NCI-H460 (cell line): ENCODE data around the gene OR9G1. TPM values are rescaled to one million over a fixed set of nuclear protein-coding genes. Genes with fewer than 3 reads are reported as not detected.

Source experiments
- small RNA-seq, 2 experiments: library from RNA; depleted of rRNA; stranded (forward); fragments of <200 nt; gene quantifications; one replicate each; pipeline ENCODE3, GENCODE V24; 2014
- total RNA-seq: library from RNA; depleted of rRNA; stranded (reverse); fragments of >200 nt; shearing (Covaris generic); gene quantifications from 2 replicates; pipeline ENCODE4 v1.2.3, GENCODE V29; 2014; rRNA removed

Gene OR9G1
- total RNA-seq, 1 experiment from 2014 or later = not detected

Small RNAs within 50 kb of the gene (small RNA-seq; reads per million reads assigned to genes)
- gene AP001803.1 (0 to 0.06 reads per million in 2 experiments), gene AP004245.1 (0 reads per million in 2 experiments), gene MIR6128 (0 reads per million in 2 experiments)

Other genes with a start within 250 kb of the OR9G1 start
- not detected in 2 replicates for gene OR5M3, start 225.7 kb upstream of the OR9G1 start, total RNA-seq
- not detected in 2 replicates for gene OR5M8, start 207.7 kb upstream of the OR9G1 start, total RNA-seq
- gene OR5M11, start 155.8 kb upstream of the OR9G1 start, total RNA-seq = not detected in 2 replicates
- not detected in 2 replicates for gene OR5M10, start 121.4 kb upstream of the OR9G1 start, total RNA-seq
- not detected in 2 replicates for gene OR5M1, start 84.2 kb upstream of the OR9G1 start, total RNA-seq
- not detected in 2 replicates for gene OR5AP2, start 56.7 kb upstream of the OR9G1 start, total RNA-seq
- not detected in 2 replicates for gene OR5AR1, start 35.4 kb upstream of the OR9G1 start, total RNA-seq
- gene OR9G4, start 49.6 kb downstream of the OR9G1 start, total RNA-seq = not detected in 2 replicates